RPMI8226 (cell line): Measurements from ENCODE around the gene GUCY1A2.

ENCODE experiments used
- DNase-seq: peaks from one replicate; pipeline ENCODE4 v3.0.0-alpha.2; 2015

The GUCY1A2 gene

DNA sequence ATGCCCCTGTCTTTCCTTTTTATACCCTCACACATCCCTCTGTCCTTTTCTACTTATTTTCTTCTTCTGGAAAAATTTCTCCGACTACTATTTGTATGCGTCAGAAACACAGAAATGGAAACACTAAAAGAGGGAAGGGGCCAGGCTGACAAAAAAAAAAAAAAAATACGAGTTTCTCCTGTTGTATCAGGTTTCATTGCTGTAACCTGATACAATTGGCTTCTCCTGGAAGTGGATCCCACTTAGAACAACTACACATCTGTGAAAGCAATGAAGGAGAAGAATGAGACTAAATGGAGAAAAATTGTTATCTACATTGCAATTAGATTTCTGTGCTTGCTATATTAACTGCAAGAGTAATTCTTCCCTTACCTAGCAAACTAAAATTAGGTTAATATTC is 393.9 kb downstream of the GUCY1A2 start:
- no peak for DNase-seq
